HT1080 (cell line): ENCODE data around the gene ZNF511. TPM values are rescaled to one million over a fixed set of nuclear protein-coding genes. Genes with fewer than 3 reads are reported as not detected.

Experiments used
- DNase-seq: peaks from one replicate; pipeline ENCODE4 v3.0.0-alpha.2; 2015; ENCODE audit warnings: low read depth
- total RNA-seq: library from RNA; depleted of rRNA; stranded (reverse); fragments of >200 nt; shearing (Covaris generic); gene quantifications from 2 replicates; pipeline ENCODE4 v1.2.3, GENCODE V29; 2014

The ZNF511 gene
- total RNA-seq, 1 experiment from 2014 or later, result 102 TPM

DNA sequence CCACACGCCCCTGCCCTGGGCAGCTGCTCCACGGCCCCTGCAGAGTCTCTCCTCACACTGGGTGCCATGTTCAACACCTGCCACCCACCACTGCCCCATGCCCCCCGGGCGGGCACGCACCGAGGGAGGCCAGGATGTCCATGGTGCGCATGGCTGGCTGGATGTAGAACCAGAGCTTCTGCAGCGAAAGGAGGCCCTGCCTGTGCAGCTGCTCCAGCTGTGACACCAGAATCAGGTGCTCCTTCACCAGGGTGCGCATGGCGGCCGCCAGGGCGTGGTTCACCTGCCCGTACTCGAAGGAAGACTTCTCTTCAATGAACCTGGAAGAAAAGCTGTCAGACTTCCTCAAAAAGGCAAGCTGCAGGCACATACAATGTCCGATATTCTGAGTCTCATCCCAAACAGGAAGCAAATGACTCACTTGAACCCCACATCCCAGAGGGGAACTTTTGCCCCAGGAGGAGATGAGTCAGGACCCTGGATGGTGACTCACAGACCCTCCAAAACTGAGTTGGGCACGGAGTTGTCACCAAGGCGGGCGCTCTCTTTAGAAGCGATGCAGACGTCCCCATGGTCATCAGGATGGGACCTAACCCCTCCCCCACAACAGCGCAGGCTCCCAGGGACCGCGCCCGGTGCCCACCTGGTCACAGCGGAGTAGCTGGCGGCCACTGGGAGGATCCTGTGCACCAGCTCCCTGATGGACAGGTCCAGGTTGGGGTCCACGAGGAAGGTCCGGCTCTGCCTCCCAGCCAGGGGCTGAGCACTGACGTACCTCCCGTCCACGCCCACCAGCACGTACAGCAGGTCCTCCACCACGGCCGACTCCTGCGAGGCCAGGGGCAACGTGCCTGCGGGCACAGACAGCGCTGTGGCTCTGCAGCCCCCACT, 15.6 kb upstream of the ZNF511 start:
- DNase-seq, result peak; percentile 92

DNA sequence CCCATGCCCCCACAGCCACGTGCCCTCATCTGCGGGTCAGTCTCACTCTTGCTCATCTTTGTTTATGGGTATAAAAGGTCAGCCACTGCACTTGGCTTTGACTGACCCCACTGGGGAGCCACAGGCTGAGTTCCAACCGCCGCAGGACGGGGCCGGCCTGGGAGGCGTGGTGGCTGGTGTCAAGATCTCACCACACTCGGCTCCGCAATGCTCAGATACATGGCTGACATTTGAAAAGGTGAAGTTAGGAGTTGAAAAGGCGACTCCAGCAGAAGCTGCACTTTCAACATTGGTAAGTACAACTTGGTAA, 14.9 kb upstream of the ZNF511 start:
- DNase-seq, result no peak

DNA sequence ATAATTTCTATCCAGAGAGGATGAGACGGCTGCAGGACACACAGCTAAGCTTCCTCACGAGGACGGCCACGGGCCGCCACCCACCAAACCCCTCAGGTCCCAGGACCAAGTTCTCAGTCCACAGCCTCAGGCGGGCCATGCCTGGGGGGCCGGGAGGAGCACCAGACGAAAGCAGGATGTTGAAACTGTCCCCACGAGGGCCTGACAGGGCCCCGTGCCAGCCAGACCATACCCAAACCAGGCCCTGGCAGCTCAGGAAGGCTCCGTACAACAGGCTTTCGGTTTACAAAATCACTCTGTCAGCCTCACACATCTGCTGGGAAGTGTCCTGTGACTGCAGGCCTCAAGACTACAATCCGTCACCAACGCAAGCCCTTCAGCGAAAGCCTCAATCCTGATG, 14.5 kb upstream of the ZNF511 start:
- DNase-seq, result no peak

DNA sequence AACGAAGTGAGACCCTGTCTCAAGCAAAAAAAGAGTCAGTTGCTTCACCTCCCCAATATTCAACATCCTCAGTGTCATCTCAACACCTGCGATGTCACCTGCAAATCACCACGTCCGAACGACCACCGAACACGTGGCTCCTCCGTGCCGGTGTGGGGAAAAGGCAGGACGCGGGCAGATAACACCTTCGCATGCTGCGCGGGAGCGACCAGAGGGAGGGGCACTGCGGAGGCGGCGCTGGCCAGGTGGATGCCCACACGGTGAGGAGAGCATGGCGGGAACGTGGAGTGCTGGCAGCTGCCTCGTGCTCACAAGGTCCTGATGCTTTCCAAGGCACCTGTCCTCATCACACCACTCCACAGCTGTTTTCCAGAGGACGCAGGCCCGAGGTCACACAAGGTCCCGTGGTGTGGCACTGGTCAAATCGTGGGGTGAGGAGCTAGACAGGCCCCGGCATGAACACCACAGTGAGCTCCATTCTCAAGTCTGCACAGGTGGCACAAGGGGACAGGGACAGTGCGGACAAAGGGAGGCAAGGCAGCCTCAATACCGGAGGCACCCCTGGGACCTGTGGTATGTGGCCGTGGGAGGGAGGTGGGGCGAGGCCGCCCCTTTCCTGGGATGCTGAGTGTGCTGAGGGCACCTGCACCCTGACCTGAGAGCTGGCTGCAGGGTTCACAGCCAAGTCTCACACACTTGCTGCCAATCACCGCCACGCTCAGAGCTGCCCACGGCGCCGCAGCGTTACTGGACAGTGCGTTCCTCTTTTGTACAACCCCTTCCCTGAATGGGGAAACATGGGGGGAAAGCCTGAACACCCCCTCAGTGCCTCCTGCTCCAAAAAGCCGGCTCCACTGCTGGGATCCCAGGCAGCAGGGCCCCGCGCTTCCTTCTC, 13.0 kb upstream of the ZNF511 start:
- no peak for DNase-seq

DNA sequence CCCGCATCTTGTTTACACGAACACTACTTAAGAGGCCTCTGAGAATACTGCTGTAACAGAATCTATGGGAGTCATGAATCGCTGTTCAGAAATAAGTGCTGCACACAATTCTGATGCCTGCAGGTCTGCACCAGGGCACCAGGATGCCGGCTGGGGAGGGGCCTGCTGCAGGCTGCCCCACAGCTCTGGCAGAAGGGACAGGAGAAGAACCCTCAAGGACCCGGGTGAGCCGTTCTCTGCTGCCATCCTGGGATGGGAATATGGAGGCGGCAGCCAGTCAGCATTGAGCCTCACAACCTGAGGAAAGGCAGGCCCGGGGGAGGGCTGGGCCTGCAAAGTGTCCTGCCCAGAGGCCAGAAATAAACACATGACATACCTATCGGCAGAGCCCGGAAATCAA, 11.2 kb upstream of the ZNF511 start:
- no peak for DNase-seq

DNA sequence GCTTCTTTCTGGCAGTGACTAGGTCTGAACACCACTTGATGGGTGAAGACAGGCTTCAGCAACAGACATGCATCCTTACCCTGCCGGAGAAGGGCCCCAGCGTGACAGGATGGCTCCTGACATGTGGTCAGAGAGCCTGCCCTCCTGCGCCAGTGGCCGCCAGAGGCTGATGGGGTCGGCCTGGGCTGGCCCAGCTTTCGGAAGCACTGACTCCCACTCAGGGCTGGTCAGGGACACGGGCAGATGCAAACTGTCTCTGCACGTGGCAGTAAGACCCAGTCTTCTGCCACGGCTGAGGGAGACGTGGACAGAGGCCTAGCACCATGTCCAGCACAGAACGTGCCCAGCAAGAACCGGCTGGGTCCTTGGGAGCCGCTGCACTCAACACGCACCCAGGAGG, 10.2 kb upstream of the ZNF511 start:
- no peak for DNase-seq

DNA sequence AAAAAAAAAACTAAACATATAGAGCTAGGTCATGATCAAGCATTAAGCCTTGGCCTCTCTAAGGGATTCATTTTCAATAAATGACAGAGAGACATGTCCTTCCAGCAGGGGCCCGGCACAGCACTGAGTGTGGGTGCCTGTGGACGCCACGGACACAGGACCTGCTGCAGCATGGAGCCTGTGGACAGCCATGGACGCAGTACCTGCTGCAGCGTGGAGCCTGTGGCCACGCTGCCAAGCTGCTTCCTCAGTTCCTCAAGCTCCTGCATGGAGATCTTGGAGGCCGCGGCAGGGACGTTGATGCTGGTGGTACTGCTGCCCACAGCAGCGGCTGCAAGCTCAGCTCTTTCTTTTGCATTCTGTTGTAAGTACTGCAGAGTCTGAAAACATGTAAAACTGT, 9.5 kb upstream of the ZNF511 start:
- no peak for DNase-seq

DNA sequence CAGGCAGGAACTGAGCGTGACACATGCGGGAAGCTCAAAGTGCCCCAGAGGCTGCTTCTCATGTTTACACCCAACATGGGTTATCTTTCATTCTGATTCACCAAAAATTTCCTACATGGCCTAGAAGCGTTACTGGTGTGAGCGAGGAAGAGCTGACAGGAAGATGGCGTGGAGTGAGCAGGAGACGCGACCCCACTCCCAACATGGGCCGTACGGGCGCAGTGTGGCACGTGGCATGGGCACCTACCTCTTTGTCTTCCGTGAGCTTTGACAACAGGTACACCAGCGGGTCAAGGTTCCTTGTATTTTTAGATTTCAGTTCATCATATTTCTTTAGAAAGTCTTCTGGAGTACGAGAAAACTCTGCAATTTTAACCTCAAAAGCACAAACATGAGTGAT, 9.0 kb upstream of the ZNF511 start:
- DNase-seq, result no peak

DNA sequence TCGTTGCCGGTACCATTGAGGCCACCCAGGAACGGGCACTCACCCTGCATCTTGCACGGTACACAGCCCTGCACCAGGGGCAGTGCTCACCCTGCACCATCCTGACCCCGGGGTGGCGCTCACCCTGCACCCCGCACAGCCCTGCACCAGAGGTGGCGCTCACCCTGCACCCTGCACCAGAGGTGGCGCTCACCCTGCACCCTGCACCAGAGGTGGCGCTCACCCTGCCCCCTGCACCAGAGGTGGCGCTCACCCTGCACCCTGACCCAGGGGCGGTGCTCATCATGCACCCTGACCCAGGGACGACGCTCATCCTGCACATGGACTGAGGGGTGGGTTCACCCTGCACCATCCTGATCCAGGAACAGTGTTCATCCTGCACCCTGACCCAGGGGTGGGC, 6.5 kb upstream of the ZNF511 start:
- no peak for DNase-seq

DNA sequence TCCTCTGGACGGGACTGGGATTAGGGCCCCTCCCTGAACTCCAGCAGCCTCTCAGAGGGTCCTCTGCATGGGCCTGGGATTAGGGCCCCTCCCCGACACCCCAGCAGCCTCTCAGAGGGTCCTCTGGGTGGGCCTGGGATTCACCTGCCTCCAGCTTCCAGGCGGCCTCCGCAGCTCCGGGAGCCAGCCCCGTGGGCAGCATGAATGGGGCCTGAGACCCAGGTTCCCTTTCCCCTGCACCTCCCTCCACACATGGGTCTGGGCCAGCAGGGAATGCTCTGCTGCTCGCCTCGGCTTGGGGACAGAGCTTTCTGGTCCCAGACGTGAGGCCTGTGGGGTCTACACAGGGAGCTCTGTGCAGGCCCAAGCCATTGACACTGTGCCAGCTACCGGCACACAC, 5.5 kb upstream of the ZNF511 start:
- DNase-seq, result no peak

DNA sequence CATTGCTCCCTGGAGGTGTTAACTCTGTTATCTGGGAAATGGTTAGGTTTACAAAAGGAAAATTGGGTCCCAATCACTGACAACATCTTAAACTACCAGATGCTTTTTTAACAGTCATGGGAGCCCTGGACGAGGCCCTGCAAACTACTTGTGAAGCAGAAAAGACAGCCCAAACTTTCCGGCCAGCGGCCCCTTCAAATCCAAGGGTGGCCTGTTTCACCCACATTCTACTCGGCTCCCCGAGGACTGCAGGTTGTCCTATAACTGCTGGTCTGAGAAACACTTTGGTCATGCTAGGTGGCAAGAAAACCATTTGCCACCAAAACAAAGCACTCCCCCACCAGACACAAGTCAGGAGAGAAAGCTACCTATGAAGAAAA, 2.6 kb upstream of the ZNF511 start:
- DNase-seq, result no peak

DNA sequence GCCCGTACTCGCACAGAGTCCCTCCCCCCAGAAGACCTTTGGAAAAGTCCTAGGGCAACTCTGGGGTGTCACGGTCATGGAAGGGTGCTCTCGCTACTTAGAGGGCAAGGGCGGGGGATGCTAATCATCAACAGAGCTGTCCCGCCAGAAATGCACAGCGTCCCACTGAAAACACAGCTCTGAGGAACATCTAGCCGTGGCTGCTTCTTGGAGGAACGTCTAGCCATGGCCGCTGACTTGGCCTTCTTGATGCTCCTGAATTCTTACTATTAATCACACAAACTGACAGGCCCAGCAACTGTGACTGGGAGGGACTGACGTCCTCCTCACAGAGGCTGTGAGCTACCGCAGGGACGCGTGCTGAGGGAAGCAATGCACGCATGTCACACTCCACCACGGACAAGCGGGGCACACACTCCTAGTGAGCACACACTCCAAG, 1.8 kb upstream of the ZNF511 start:
- DNase-seq, result no peak

DNA sequence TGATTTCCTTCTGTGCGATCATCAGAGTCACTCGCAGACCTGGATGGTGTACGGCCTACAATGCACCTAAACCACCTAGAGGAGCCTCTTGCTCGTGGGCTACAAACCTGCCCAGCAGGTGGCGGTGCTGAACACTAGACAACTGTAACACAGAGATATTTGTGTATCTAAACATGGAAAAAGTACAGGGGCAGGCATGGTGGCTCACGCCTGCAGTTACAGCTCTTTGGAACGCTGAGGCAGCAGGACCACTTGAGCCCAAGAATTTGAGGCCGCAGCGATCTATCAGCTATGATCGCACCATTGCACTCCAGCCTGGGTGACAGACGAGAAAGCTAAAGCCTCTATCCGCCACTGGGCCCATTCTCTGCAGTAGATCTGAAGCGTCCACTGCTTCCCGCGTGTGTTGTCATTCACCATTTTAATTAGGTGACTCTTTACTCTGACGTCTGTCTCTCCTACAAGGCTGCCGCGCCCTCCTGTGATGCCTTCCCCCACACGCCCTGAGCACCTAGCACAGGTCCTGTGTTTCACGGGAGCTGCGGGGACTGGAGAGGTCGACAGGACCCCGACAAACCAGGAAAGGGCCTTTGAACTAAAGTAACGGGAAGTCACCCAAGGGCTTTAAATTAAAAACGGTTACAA, 816 bp upstream of the ZNF511 start:
- DNase-seq, result peak; percentile 68

DNA sequence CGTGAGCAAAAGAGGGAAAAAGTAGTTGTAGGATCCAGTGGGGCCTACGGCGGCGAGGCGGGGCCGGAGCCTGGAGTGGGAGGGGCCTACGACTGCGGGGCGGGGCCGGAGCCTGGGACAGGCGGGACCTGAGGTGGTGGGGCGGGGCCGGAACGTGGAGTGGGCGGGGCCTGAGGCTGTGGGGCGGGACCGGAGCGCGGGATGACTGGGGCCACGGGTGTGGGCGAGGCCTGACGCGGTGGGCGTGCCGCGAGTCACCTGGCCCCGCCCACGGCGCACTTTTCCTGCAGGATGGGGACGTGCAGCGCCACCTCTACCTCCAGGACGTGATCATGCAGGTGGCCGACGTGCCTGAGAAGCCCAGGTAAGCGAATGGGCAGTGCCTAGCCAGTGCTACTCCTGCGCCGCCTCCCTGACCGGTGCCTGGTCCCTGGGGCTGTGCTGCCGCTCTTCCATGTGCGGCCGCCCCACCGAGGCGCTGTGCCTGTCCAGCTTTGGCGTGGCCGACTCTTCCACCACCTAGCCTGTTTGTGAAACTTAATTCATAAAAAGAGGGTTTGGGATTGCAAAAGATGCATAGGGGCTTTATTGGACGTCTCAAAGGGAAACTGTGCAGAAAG, 496 bp downstream of the ZNF511 start:
- DNase-seq, result peak; percentile 78

DNA sequence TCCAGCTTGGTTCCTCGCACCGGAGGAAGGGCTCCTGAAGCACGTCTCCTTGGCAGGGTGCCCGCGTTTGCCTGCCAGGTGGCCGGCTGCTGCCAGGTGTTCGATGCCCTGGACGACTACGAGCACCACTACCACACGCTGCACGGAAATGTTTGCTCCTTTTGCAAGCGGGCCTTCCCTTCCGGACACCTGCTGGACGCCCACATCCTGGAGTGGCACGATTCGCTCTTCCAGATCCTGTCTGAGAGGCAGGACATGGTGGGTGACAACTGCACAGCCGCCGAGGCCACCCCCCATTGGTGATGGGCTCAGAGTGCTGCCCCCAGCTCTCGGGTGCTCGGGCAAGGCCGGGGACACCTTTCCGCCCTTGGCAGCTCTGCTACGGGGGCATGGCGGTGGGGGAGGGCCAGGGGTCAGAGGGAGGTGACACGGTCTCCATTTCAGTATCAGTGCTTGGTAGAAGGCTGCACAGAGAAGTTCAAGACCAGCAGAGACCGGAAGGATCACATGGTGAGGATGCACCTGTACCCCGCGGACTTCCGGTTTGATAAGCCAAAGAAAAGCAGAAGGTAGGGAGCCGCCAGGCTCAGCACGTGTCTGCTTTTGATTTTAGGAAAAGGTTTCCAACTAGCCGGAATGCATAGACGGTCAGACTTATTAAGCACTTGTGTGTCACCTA, 1.1 kb downstream of the ZNF511 start:
- DNase-seq, result no peak

DNA sequence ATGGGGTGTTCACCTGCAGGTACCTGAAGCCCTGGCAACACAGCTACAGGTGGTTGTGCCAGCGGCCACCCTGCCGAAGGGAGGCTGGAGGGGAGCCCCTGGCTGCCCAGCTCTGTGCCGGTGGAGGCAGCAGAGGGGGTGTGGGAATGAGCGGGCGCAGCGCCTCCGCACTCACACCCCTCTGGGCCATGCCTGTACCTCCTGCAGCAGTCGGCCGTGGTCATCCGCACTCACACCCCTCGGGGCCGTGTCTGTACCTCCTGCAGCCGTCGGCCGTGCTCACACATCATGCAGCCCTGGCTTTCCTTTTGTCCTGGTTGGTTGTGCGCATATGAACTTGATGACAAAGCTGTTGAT, 1.7 kb downstream of the ZNF511 start:
- no peak for DNase-seq

DNA sequence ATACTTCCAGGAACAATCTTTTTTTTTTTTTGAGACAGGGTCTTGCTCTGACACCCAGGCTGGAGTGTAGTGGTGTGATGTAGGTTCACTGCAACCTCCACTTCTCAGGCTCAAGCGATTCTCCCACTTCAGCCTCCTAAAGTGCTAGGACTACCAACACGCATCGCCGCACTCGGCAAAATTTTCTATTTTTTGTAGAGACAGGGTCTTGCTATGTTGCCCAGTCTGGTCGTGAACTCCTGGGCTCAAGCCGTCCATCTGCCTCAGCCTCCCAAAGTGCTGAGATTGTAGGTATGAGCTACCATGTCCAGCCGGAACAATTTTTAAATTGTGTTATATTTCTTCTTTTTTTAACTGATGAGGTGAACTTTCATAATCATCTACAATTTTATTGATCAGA, 2.1 kb downstream of the ZNF511 start:
- no peak for DNase-seq

DNA sequence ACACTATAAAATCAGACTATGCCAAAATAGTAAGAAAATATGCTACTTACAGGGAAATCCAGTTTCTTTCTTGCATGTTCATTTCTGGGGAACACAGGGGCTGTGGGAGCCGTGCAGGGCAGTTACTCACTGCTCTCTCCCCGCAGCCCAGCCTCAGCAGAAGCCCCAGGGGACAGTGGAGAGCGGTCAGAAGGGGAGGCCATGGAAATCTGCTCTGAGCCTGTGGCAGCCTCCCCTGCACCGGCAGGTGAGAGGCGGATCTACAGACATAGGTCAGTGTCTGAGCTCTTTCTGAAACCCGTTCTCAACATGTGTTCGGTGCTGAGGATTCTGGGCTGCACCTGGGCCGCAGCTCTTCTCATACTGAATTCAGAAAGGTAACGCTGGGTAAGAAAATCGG, 2.9 kb downstream of the ZNF511 start:
- no peak for DNase-seq

DNA sequence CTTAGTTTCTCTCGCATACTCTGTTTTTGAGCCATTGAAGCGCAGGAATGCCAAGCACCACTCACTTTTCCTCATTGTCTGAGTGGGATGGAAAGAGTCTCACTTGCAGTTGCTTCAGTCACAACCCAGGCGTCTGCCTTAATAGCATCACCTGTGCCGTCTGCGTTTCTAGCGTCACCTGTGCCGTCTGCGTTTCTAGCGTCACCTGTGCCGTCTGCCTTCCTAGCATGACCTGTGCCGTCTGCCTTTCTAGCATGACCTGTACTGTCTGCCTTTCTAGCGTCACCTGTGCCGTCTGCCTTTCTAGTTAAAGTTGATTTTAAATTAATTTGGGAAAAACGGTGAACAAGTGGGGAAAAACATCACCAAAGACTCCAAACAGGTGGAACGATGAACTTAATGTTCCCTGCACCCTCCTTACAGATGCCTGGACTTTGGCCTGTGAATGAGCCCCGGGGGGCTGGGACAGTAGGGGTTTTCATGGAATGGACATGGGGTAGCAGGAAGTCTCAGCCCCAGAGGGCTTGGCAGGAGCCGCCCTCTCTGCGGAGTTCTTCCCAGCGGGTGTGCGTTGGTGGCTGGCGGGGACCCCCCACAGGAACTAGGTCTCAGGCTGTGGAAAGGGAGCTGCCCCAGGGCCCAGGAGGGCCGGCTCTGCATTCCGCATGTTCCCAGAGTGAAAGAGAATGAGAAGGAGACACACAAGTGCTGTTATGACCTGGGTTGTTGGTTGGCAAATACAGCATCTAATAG, 3.5 kb downstream of the ZNF511 start:
- no peak for DNase-seq

DNA sequence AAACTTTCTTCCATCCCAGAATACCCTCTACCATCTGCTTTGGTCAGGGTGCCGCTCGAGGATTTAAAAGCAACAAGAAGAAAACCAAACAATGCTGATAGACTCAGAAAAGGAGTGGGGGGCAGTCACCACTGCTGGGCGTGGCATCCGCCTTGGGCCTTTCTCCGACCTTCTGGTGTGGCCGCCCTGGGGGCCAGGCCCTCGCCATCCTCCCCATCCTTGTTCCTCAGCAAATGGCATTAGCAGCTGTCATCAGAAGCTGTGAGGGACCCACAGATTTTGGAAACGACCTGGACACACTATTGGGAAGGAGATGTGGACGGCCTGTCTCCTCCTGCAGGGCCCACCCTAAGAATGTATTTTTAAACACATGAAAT, 4.0 kb downstream of the ZNF511 start:
- DNase-seq, result no peak

DNA sequence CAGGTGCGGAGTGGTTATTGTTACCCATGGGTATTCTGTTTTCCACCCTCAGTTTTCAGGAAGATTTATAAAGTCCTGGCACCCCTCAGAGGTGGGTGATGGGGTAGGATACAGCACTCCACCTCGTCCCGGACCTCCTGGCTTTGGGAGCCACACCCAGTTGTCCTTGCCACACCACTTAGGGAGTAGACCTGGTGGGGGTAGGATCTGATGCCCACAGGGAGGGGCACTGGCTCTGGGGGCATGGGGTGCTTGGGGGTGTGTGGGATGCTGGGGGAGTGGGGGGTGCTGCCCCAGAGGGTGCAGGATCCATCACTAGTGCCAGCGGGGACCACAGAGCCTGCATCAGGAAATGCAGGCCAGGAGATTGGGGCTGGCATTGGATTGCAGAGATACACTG, 4.5 kb downstream of the ZNF511 start:
- no peak for DNase-seq
